Thoracic aorta (tissue), 2 donors: ENCODE data around the gene PCDHA1. TPM values are rescaled to one million over a fixed set of nuclear protein-coding genes. Genes with fewer than 3 reads are reported as not detected.

ENCODE experiments used
- ATAC-seq: fragments of 150-250 bp; one replicate; pipeline ENCODE4 v1.8.0; 2017; ENCODE audit warnings: low read depth; ENCODE audit not compliant: insufficient number of reproducible peaks, low FRiP score
- DNase-seq: peaks from one replicate; pipeline ENCODE4 v3.0.0-alpha.2; 2020; ENCODE audit warnings: low spot score
- H3K27ac ChIP-seq, 2 donors: fragments of 200-600 bp; sonication (generic); 1 replicate in 1 of 2; 2 replicates in 1 of 2; pipeline ENCODE4 v1.5.1; 2016; ENCODE audit warnings: mild to moderate bottlenecking in 2 of 2, moderate library complexity in 2 of 2
- H3K27me3 ChIP-seq: fragments of 200-600 bp; sonication (generic); replicated peaks from 2 replicates; pipeline ENCODE4 v1.6.0; 2016; ENCODE audit warnings: mild to moderate bottlenecking; ENCODE audit not compliant: insufficient read depth
- H3K36me3 ChIP-seq: fragments of 200-600 bp; sonication (generic); one replicate; pipeline ENCODE4 v1.5.1; 2016
- H3K4me1 ChIP-seq, 2 donors: fragments of 200-600 bp; sonication (generic); 1 replicate in 1 of 2; 2 replicates in 1 of 2; pipeline versions ENCODE4 v1.5.1 to v1.6.0; 2016; ENCODE audit warnings: low read depth in 2 of 2, mild to moderate bottlenecking in 1 of 2; ENCODE audit not compliant: control insufficient read depth in 1 of 2
- H3K4me3 ChIP-seq: fragments of 200-600 bp; sonication (generic); 2 replicates; pipeline ENCODE4 v1.5.1; 2016; ENCODE audit warnings: mild to moderate bottlenecking
- H3K9me3 ChIP-seq: fragments of 200-600 bp; sonication (generic); 2 replicates; pipeline ENCODE4 v1.5.1; 2016
- CTCF ChIP-seq: fragments of 200-600 bp; sonication (generic); IDR thresholded peaks from one replicate; pipeline ENCODE4 v1.5.1; 2019; ENCODE audit warnings: antibody characterized with exemption
- total RNA-seq, 2 donors: library from RNA; depleted of rRNA; stranded (reverse); fragments of >200 nt; gene quantifications; one replicate each; pipeline versions ENCODE4 v1.1.0 to v1.2.3, GENCODE V29; 2016

PCDHA1 gene
- not detected for total RNA-seq

- no peak within 1 kb of the TSS for H3K27ac ChIP-seq
- no peaks in the 10 kb centered on the region for H3K36me3 ChIP-seq
- H3K4me3 ChIP-seq, result no peak within 1 kb of the TSS
- DNase-seq (no peak), ATAC-seq (no peak)
- peaks cover 39% of the 10 kb centered on the region for H3K9me3 ChIP-seq
- no peaks in the 10 kb centered on the region for H3K4me1 ChIP-seq
- no peak for TF ChIP-seq CTCF
- no peaks in the 10 kb centered on the region for H3K27me3 ChIP-seq
Measured at GRCh38 chr5:140785905-140786686, at the start of gene PCDHA1. Gene PCDHA1, plus strand, starts transcription at chr5:140786140.

- no peaks in the 10 kb centered on the region for H3K4me1 ChIP-seq
- no peak for DNase-seq
- H3K27ac ChIP-seq, result no peak overlapping the region
- no peak for TF ChIP-seq CTCF
- no peaks in the 10 kb centered on the region for H3K9me3 ChIP-seq
- no peaks in the 10 kb centered on the region for H3K36me3 ChIP-seq
- ATAC-seq, result no peak
- H3K4me3 ChIP-seq, result no peak overlapping the region
- no peaks in the 10 kb centered on the region for H3K27me3 ChIP-seq
Measured at GRCh38 chr5:140737486-140737885, 48.5 kb upstream of the PCDHA1 start.

GRCh38 chr5:140741967-140742366 is 44.0 kb upstream of the PCDHA1 start:
- ATAC-seq (no peak), DNase-seq (no peak)
- TF ChIP-seq CTCF, result no peak
- Histone ChIP-seq H3K4me1 (no peaks in the 10 kb centered on the region), H3K9me3 (peaks cover 3% of the 10 kb centered on the region), H3K27ac (no peak overlapping the region), H3K36me3 (no peaks in the 10 kb centered on the region), H3K27me3 (no peaks in the 10 kb centered on the region), H3K4me3 (no peak overlapping the region)

- Histone ChIP-seq H3K27ac (no peak overlapping the region), H3K4me1 (no peaks in the 10 kb centered on the region), H3K27me3 (no peaks in the 10 kb centered on the region), H3K36me3 (no peaks in the 10 kb centered on the region), H3K9me3 (peaks cover 38% of the 10 kb centered on the region), H3K4me3 (no peak overlapping the region)
- no peak for TF ChIP-seq CTCF
- ATAC-seq, result no peak
- no peak for DNase-seq
Measured at GRCh38 chr5:140753561-140753960, 32.4 kb upstream of the PCDHA1 start.

- no peaks in the 10 kb centered on the region for H3K36me3 ChIP-seq
- DNase-seq (no peak), ATAC-seq (no peak)
- no peak overlapping the region for H3K27ac ChIP-seq
- no peaks in the 10 kb centered on the region for H3K4me1 ChIP-seq
- H3K9me3 ChIP-seq, result peaks cover 86% of the 10 kb centered on the region
- TF ChIP-seq CTCF, result no peak
- no peaks in the 10 kb centered on the region for H3K27me3 ChIP-seq
- H3K4me3 ChIP-seq, result no peak overlapping the region
Measured at GRCh38 chr5:140764177-140764973, 21.6 kb upstream of the PCDHA1 start.
